PFSK-1 (cell line): ENCODE measurements around the gene NBEA.

Source experiments
- FOXP2 ChIP-seq: optimal IDR thresholded peaks from 2 replicates; pipeline ENCODE3; 2011; ENCODE audit warnings: borderline replicate concordance, control low read depth, inconsistent platforms; ENCODE audit not compliant: insufficient read depth; ENCODE audit errors: extremely low read length, extremely low read depth
- POLR2AphosphoS5 ChIP-seq: IDR thresholded peaks from 2 replicates; pipeline ENCODE4 v1.6.1; 2012; ENCODE audit warnings: low read depth, mild to moderate bottlenecking, control low read depth, low read length, moderate library complexity
- REST ChIP-seq, 2 experiments: IDR thresholded peaks; 2 replicates each; pipeline versions ENCODE4 v1.6.1 to v1.8.0; 2011 to 2012; ENCODE audit warnings: low read depth in 2 of 2, low read length in 2 of 2, control low read depth in 1 of 2, inconsistent platforms in 1 of 2, mild to moderate bottlenecking in 1 of 2, moderate library complexity in 1 of 2; ENCODE audit not compliant: insufficient read depth in 1 of 2
- SIN3A ChIP-seq: IDR thresholded peaks from 2 replicates; pipeline ENCODE4 v1.6.1; 2012; ENCODE audit warnings: mild to moderate bottlenecking, low read length, moderate library complexity, borderline replicate concordance; ENCODE audit not compliant: insufficient read depth
- TAF1 ChIP-seq: IDR thresholded peaks from 2 replicates; pipeline ENCODE4 v1.6.1; 2012; ENCODE audit warnings: low read length, control low read depth, borderline replicate concordance; ENCODE audit not compliant: insufficient read depth

GRCh38 chr13:35468195-35468594 is 526.1 kb downstream of the NBEA start:
- no peak for TF ChIP-seq TAF1
- no peak for TF ChIP-seq POLR2AphosphoS5
- TF ChIP-seq REST (IDR thresholded peaks at IDR 0.05; ENCODE audit: insufficient read depth in 1 of 2, low read depth in 2 of 2, low read length in 2 of 2) = no peak
- no peak for TF ChIP-seq FOXP2
- TF ChIP-seq SIN3A = no peak
